GM19099 (cell line): ENCODE results near the gene ATP2A2.

Source experiments
- POLR2A ChIP-seq: IDR thresholded peaks from 3 replicates; pipeline ENCODE4 v1.6.1; 2011; ENCODE audit warnings: low read depth; ENCODE audit not compliant: insufficient read length; ENCODE audit errors: extremely low read depth

The ATP2A2 gene

GRCh38 chr12:110365489-110366320 lies 84.7 kb downstream of the ATP2A2 start:
- TF ChIP-seq POLR2A: no peak

- TF ChIP-seq POLR2A: no peak
Measured at GRCh38 chr12:110366321-110367142, 85.5 kb downstream of the ATP2A2 start.

- TF ChIP-seq POLR2A: no peak
Measured at GRCh38 chr12:110367181-110367864, 86.3 kb downstream of the ATP2A2 start.

- no peak for TF ChIP-seq POLR2A
Measured at GRCh38 chr12:110369992-110370391, 88.9 kb downstream of the ATP2A2 start.

GRCh38 chr12:110370732-110371231 lies 89.7 kb downstream of the ATP2A2 start:
- no peak for TF ChIP-seq POLR2A

GRCh38 chr12:110371408-110372055 lies 90.5 kb downstream of the ATP2A2 start:
- TF ChIP-seq POLR2A: no peak

GRCh38 chr12:110372056-110372425 lies 91.0 kb downstream of the ATP2A2 start:
- no peak for TF ChIP-seq POLR2A

- no peak for TF ChIP-seq POLR2A
Measured at GRCh38 chr12:110373025-110373424, 92.0 kb downstream of the ATP2A2 start.

GRCh38 chr12:110373425-110373824 lies 92.4 kb downstream of the ATP2A2 start:
- TF ChIP-seq POLR2A: no peak

- no peak for TF ChIP-seq POLR2A
Measured at GRCh38 chr12:110373962-110374611, 93.0 kb downstream of the ATP2A2 start.

GRCh38 chr12:110379197-110379596 lies 98.2 kb downstream of the ATP2A2 start:
- TF ChIP-seq POLR2A: no peak

GRCh38 chr12:110379631-110380030 lies 98.6 kb downstream of the ATP2A2 start:
- TF ChIP-seq POLR2A: no peak

- no peak for TF ChIP-seq POLR2A
Measured at GRCh38 chr12:110382683-110383082, 101.6 kb downstream of the ATP2A2 start.
